GM19372 (cell line): ENCODE results near the gene CDH12.
"Not testable (repeated sequence)": the region's sequence is repeated elsewhere in the genome, so short reads cannot be mapped to it uniquely, and the experiment has no call there.

ENCODE experiments used
- ATAC-seq: cut with Tn5 transposase; IDR thresholded peaks from one replicate; pipeline ENCODE4 v1.9.1; 2021; ENCODE audit warnings: mild to moderate bottlenecking, low read depth, moderate library complexity; ENCODE audit not compliant: unreplicated experiment

CDH12 gene

DNA sequence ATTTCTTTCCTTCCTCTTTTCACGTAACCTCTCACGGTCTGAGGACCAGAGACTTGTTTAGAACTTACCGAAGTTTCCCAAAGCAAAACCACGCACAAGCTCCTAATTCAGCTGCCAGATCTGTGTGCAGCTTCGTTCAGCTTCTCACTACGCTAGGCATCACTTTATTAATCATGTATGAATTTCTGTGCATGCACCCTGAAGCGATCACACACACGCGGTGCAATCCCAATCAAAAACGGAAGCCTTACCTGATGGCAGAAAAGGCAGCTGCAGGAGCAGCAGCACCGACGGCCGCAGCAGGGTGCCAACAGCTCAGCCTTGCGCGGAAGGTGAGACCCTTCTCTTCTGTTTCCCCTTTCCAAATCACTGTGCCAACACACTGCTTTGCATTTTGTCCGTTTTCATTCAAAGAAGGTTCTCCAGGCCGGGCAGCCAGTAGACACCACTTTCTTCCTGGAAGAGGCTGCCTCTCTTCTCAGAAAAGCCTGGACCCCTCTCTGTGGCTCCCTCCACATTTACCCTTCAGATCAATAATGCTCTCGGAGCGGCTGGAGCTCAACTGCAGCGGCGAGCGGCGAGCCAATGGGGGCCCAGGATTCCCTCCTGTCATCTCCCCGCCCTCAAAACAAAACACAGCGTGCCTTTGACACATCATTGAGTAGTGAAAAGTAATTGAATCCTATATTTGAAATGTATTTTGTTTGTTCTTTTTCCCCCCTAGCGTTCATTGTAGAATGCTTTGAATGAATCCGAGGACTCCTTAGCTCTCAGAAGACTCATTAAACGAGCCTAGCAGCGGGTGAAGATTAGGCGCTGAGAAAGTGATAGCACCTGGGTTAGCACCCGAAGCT lies at the start of gene CDH12:
Gene CDH12, minus strand, starts transcription at position 538 of the 854 bp plus-strand sequence.
- no peak for ATAC-seq

DNA sequence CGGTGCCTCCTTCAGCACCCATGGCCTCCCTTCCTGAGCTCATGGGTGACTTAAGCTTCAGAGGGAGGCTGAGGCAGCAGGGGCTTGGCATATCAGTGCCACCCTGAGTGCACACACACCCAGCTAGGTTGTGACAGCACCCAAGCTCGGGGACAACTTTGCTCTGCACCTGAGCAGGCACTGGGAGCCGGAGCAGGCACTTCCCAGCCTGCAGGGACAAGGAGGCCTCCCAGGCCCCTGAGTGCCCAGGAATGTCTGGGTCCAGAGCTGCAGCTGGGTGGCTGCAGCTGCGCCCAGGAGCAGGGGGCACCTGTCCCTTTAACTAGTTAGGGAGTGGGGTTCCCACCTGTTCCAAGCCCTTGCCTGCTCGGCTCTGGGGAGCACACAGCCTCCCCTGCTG lies 48.7 kb upstream of the CDH12 start:
- ATAC-seq = no peak

DNA sequence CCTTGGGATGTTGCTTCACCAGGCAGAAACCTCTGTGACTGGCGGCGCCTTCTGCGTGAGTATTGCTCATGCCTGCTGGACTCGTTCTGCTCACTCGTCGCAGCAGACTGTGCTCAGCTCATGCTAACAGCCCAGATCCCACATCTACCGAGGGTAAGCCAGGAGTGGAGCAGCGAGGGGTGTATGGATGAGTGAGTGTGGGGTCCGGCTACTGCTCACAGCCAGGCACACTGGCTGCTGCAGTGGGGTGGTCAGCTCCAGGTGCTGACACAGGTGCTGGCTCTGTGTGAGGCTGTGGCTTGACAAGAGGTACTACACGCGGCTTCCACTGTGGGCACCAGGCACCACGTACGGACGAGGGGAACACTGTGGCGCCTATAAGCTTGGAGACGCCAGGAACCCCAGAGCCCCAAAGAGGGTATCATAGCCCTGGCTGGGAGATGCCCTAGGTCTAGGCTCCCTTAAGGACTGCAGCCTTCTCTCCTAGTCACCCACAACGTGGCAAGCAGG lies 47.7 kb upstream of the CDH12 start:
- no peak for ATAC-seq

DNA sequence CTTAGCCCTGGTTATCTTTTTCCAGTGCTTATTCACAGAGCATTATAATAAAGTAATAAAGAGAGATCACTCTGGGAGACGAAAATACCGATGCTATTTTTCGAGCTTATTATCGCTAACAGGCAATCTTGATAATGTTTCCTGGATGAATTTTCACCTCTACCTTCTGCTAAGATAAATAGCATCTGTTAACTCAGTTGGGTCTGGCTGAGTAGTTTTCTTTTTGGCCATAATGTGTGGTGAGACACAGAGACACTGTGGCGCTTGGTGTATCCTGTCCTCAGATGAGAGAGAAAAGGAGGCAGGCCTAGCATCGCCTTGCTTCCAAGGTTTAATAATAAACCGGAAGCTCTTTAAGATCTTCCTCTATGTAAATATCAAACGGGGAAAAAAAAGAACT lies 46.2 kb upstream of the CDH12 start:
- ATAC-seq = no peak

- ATAC-seq = no peak
These were observed 43.0 kb upstream of the CDH12 start for GRCh38 chr5:22896152-22896551.

DNA sequence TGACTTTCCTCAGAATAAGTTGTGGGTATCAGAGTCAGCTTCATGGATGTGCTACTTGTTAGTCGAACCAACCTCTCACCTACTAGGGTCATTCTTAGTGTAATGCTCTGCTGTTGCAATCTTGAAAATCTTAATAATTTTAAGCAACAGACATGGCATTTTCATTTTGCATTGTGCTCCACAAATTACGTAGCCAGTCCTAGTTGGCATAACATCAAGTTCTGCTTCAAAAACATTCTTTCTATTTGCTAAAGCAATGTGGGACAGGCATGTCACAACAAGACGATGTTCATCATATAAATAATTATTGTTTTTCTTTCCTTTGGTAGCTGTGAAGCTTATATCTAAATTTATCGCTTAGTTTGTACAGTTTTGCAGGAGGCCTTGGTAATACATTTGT lies 39.3 kb upstream of the CDH12 start:
- no peak for ATAC-seq

DNA sequence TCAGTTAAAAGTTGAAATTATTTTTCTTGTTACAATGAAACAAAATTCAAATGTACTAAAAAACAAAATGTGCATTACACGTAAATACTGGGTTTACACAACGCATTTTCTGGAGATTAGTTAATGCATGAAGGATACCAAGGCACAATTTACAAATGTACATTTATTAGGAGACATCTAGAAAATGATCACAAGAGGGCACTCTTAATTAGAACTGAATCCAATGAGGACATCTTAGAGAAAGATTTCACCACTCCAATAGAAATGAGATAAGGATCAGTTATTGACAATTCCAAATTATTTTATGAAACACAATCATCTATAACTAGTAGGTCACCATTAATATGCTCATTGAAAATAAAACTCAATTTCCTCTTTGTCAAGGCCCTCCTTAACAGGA lies 36.6 kb upstream of the CDH12 start:
- ATAC-seq = no peak

- no peak for ATAC-seq
These were observed 34.4 kb upstream of the CDH12 start for GRCh38 chr5:22887566-22887965.

GRCh38 chr5:22858911-22859310 lies 5.8 kb upstream of the CDH12 start:
- not testable (repeated sequence) for ATAC-seq

DNA sequence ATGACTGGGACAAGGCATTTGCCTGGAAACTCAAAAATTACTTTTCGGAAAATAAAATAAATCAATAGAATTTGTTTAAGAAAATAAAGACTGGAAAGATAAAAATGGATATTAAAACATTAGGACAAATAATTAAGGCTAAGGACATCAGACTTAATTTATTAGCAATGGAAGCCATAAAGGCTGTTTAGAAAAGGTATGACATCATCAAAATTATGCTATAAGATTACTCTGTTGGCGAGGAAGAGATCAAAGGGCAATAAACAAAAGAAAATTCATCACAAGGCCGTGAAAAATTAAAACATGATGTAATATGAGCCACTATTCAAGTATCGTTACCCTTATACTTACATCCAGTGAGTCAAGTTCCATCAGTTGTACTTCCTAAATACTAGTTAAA lies 2.7 kb upstream of the CDH12 start:
- no peak for ATAC-seq

DNA sequence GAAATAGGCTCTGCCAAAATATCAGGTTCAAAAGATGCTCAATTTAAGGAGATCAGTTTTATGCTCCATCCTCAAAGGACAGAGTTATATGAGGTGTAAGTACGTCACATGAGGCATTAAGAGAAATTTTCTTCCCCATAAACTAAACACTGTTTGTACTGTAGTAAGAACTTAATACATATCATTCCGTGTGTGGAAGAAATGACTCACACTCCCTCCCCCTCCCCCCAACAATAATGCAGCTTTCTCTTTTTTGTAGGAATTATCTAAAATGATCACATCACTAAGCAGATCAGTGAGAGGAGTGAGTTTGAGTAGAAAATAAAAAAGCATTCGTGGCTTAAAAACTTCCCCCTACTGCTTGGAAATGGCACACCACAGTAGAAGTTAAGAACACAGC lies 2.2 kb downstream of the CDH12 start:
- no peak for ATAC-seq

DNA sequence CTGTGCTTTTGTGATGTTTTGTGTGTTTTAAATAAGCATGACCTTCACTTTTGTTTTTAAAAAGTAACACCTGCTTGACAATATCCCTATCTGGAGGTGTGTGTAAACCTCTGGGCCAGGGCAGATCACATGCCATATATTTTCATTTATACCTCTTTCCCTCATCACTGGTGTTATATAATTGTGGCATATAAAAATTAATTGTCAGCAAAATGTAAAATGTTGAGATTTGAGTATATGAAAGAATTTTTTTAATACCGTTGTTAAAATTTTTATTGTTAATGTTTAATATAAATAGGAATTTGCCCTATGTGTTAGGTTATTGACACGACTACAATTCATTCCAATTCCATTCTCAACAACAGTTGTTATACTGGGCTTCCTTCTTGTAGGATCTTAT lies 6.5 kb downstream of the CDH12 start:
- ATAC-seq = no peak

DNA sequence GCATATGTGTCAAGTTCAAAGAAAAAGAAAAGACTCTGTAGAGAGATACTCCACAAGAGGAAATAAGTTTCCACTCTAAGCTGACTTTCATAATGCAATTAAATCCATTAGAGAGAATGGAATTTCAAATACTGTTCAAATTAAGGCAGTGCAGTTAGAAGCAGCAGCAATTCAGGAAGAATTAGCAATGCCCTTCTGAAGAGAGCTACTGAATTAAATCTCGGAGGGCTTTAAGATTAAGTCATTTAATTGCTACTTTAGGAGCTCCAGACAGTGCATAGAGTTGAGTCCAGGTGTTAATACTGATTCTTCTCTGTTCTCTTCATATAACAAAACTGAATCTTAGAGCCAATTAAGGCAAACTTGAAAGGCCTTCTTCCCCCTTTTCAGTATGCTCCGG lies 8.5 kb downstream of the CDH12 start:
- no peak for ATAC-seq

DNA sequence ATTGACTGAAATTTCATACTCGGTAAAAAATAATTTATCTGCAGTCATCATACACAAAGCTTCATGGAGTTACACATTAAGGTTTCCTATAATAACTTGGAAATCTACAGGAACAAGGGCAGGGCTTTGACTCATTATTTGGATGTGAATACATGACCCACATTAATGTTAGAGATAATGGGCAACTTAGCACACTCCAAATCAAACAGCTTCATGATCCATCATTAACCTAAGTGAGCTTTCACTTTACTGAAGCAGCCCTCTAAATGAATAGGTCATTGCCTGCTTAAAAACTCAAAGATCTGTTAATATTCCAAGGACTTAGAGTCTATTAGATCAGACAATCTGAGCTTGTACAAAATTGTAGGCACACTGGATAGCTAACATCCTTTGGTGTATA lies 9.0 kb downstream of the CDH12 start:
- no peak for ATAC-seq

GRCh38 chr5:22842574-22842973 lies 10.6 kb downstream of the CDH12 start:
- no peak for ATAC-seq

DNA sequence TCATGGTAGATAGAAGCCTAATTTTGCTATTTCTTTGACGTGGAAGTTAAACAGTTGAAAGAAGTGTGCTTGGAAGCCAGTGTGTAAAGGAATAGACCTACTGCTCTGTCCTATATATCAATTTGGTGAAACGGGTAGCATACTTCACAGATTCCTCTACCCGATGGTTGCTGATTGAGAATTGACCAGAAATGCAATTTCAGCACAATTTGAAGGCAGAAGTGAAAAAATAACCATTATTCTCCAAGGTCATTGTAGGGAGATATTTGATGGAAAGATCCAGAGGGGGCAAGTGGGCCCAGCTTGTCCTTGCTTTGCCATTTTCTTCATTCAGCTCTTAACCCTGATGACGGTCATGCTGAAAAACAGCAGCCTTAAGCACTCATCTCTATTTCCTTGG lies 15.3 kb downstream of the CDH12 start:
- ATAC-seq = no peak

DNA sequence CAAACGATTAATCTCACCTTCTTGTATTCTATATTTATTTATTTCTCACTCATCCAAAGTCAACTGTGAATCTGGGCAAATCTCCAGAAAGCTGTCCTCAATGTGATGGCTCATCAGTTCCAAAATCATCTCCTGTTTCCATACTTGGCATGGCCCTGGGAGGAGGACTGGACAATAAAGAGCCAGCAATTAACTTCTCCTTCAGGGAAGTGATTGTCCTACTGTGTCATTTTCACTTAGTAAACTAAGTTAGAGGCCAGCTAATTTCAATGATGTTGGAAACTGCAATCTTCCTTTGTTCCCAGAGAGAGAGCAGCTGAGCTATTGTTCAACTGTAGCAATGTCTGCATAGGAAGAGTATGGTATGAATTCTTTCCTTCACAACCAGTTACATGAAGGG lies 17.5 kb downstream of the CDH12 start:
- ATAC-seq = no peak

- ATAC-seq = no peak
These were observed 59.7 kb downstream of the CDH12 start for GRCh38 chr5:22793463-22793862.

DNA sequence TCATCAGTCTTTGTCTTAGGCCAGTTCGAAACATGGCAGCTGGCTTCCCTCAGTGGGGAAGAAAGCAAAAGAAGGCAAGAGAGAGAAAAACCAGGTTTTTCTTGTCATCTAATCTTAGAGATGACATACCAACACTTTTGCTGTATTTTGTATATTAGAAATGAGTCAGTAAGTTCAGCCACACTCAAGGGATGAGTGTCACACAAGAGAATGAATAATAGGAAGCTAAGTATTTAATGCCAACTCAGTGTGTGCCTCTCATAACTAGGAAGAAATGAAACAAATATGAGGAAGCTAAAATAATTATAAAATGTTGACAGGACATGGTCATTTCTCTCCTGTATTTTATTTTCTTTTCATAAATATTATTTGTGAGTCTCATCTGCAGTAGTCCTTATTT lies 65.3 kb downstream of the CDH12 start:
- no peak for ATAC-seq

GRCh38 chr5:22787398-22787797 lies 65.7 kb downstream of the CDH12 start:
- no peak for ATAC-seq

DNA sequence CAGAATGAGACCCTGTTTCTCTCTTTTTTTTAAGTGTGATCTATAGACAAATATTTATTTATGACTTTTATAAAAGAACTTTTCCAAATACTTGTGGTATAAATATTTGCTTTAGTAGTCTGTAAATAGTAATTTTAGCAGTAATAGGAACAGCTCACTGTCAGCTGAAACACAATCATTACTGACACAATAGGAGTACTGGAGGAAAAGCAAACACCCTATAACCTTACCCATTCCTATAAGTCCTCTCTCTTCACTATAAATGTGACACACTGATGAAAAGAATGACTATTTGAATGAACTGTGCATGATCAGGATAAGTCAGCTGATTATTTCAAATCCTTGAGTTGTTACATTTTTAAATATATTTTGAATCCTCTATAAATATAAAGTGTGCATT lies 72.4 kb downstream of the CDH12 start:
- no peak for ATAC-seq

GRCh38 chr5:22779499-22779898 lies 73.6 kb downstream of the CDH12 start:
- no peak for ATAC-seq
